ENCODE measurements around the gene MID2.

GRCh38 chrX:107851215-107851614 lies 25.5 kb downstream of the MID2 start:
- TF ChIP-seq EZH2 (IDR thresholded peaks at IDR 0.05; ENCODE audit: borderline replicate concordance, low read depth, low read length, poor library complexity, severe bottlenecking): no peak
- TF ChIP-seq, protein P1, sequence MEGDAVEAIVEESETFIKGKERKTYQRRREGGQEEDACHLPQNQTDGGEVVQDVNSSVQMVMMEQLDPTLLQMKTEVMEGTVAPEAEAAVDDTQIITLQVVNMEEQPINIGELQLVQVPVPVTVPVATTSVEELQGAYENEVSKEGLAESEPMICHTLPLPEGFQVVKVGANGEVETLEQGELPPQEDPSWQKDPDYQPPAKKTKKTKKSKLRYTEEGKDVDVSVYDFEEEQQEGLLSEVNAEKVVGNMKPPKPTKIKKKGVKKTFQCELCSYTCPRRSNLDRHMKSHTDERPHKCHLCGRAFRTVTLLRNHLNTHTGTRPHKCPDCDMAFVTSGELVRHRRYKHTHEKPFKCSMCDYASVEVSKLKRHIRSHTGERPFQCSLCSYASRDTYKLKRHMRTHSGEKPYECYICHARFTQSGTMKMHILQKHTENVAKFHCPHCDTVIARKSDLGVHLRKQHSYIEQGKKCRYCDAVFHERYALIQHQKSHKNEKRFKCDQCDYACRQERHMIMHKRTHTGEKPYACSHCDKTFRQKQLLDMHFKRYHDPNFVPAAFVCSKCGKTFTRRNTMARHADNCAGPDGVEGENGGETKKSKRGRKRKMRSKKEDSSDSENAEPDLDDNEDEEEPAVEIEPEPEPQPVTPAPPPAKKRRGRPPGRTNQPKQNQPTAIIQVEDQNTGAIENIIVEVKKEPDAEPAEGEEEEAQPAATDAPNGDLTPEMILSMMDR (conservative IDR thresholded peaks at IDR 0.05; ENCODE audit: low read depth, low read length): no peak
